Activated CD8-positive, alpha-beta memory T cell treated with anti-CD3 and anti-CD28 coated beads for 4 hours (primary cell): ENCODE results near the gene C5orf22.
A peak's percentile ranks its signal among the peaks of the same experiment; 100 is the strongest.
"Not testable (repeated sequence)": the region's sequence is repeated elsewhere in the genome, so short reads cannot be mapped to it uniquely, and the experiment has no call there.

Experiments
- DNase-seq, 2 donors: peaks; one replicate each; pipeline ENCODE4 v3.0.0-alpha.2; 2020; ENCODE audit warnings: low read depth in 2 of 2

The C5orf22 gene

DNA sequence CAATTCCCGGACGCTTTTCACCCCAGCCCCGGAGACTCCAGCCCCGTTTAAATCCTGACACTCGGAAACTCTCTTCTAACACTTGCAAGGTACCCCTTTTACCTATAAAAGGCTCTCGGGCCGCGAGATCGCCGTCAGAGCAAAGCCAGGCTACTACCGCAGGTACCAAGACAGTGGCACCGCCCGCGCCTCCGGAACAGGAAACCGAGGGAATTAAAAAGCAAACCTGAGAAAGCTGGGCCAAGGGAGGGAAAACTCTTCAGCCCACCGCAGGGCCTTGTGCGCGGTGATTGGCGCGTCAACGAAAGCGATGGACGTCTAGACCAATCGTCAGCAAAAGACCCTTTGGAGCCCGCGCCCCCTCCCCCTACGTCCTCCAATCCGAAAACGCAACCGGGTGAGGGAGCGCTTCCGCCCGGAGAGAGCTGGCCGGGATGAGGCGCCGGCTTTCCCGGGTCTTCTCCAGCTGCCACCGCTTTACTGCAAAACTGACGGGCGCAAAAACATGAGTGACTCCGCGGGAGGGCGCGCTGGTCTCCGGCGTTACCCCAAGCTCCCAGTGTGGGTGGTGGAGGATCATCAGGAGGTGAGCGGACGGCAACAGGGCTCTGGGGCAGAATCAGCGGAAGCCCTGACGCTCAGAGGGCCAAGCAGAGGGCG is at the start of gene C5orf22, which contains the start of gene DROSHA:
Gene C5orf22 (plus strand): TSS at position 414 of the 660 bp plus-strand sequence. CDS start 92 bp downstream, at position 506.
Gene DROSHA (minus strand): TSS at position 206 of the 660 bp plus-strand sequence. CDS start 3,034 bp downstream, outside the sequence.
- peak; percentile 84 to 85 for DNase-seq

DNA sequence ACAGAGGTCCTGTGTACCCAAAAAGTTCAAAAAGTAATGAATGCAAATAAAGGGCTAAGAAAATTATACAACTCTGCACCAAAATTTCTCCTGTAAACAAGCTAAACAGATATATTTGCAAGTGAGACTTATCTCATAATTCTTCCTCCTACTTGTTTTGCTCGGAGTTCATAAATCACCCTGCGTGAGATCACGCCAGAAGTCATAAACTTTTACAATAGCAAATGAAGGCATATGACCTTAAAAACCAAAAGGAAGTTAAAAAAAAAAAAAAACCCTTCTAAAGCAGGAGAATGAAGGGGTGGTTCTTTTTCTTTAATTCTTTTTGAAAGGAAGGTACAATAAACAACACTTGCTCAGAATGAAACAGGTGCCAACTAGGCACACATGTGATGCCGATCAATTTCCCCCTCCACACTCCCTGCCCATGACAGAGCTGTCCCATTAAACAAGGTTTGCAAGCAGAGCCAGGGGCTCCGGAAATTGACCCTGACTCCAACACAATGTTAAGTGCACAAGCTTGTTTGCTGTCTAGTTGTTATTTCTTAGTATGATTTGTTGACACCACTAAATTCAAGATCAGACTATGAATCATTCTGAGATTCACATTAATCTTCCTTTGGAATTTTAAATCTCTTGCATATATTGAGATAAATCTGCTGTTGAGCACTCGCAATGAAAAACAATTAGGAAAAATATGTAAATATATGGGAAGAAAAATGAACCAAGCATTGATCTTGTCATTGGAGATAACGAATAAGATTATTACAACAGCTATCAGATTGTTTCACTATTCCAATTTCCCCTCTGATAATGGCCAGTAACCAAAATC is 46.5 kb upstream of the C5orf22 start:
- DNase-seq, result no peak

DNA sequence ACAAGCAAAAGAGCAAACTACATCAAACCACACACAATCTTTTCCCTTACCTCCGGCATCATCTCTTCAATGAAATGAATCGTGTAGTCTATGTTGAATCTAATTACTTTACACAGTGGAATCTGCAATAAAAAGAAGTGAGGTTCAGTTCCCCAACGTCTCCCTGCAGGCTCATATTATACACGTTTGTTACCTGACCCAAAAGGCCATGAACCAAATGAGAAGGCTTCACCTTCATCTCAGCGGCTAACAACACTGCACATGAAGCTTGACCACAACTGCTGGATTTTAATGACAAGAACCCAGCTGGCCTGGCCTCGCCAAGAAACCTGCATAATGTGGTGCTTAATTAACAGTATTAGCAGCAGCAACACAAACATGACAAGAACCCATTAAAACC is 45.7 kb upstream of the C5orf22 start:
- no peak for DNase-seq

DNA sequence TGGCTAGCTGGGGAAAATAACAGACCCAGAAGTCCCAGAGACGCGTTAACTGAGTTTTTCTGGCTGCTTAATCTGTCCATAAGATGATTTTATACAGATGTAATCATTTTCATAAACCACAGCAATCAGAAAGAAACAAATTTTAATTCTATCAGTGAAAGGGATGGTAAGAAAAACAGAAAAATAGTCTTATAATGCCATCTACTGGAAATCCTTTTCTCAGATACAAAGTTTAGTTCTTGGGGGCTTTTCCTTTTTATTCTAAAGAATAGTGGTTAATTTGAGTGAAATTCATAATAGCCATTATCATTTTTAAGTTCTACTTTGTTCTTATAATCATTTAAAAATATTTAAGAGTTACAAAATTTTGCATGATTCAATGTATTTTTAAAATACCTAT is 44.6 kb upstream of the C5orf22 start:
- no peak for DNase-seq

DNA sequence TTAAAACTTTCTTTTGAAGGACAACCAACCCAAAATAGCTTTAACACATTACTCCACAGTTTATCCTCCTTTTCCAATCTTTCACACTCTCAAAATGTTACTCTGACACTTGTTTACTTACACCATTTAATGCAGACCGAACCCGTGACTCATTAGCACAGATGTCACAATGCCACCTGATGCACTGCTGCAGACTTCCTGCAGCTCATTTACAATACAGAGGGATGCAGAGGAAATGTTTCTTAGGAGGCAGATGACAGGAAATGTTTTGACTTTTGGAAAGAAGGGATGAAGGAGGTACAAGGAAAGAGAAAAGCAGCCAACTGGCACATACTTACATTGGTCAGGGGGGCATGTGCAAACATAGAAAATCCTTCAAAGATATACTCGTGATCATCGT is 39.2 kb upstream of the C5orf22 start:
- no peak for DNase-seq

DNA sequence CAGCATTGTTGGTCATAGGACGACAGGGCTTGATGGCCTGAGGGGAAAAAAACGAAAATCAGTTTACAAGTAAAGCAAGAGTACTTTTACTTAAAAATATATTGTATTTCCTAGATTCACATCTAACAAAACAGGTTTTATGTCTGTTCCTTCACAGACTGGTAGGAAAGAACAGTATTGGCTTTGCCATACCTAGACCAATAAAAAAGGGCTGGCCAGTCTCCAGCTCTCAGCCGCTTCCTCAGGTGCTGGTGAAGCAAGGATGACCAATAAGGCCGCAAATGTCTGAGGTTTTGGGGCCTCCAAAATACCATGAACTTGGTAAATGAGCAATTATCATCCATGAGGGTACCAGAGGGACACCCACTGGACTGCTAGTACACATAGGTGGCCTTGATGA is 36.8 kb upstream of the C5orf22 start:
- no peak for DNase-seq

DNA sequence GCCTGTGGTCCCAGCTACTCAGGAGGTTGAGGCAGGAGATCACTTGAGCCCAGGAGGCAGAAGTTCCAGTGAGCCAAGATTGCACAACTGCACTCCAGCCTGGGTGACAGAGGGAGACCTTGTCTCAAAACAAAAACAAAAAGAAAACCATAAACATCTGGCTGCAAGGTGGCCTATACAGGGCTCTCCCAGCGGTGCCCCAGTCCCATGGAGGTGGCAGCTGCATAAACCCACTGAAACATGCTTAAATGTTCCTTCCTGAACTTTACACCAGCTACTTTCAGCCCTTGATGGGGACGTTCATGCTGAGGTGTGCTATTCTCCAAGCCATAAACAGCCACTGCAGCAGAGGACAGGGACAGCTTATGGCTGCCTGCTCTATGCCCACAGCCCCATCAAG is 35.8 kb upstream of the C5orf22 start:
- DNase-seq, result no peak

DNA sequence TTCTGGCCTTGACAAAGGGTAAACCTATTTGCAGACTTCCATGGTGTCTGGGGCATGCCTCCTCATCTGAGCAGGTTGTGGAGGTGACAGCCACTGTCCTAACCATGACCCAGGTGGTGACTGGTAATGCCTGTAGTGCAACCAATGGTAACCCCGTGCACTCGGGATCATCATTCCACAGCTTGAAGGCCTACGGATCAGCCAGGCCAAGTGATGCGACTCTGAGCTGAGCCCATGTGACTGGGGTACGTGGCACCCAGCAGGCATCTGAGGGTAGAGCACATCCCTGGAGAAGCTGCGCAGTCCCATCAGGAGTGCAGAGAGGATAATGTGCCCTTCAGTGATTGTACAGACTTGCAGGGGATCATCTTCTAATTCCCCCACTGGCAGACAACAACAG is 35.2 kb upstream of the C5orf22 start:
- no peak for DNase-seq

DNA sequence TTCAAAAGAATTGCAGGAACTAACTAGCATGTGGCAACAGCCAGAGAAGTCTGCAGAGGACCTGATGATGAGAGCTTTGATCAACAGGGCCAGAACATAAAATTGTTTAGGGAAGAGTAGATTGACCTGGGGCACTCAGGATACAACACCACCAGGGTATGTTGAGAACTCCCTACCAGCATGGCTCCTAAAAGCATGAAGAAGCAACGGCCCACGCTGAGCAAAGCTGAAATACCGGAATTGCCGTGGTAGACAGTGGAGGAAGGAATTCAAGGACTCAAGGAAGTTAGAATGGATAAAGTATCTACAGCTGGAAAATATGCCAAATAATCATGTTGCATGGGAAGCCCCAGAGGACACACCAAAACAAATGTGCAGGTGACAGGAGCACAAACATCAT is 31.8 kb upstream of the C5orf22 start:
- no peak for DNase-seq

DNA sequence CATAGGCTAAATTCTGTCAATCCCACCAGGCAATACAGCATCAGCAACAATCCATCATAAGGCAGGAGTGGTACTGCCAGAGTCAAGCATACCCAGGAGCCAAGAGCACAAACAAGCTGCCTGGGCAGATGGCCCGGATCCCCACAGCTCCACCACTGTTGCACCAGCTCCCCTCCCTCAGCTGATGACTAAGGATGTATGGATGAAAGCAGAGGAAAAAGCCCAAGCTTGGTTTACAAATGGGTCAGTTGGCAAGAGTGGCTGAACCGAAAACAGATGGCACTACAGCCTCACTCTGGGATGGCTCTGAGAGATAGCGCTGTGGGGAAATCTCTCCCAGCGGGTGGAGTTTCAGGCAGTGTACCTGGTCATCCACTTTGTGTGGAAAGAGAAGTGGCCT is 29.6 kb upstream of the C5orf22 start:
- no peak for DNase-seq

DNA sequence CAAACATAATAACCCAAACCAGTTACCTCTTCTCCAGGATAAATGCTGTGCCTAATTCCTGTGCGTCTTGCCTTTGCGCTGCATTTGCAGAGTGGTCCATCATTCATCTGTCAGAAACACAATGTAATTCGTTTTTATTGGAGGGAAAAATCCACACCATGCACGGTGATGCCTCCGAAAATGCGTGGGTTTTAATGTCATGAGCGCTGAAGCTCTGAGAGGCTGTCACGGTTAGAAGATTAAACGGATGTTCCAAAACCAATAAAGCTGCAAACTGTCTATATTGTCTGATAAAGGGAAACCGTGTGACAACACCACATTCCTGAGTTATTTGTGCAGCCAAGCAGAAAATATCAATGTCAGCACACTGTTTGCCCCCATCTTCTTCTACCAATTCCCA is 27.6 kb upstream of the C5orf22 start:
- DNase-seq, result no peak

DNA sequence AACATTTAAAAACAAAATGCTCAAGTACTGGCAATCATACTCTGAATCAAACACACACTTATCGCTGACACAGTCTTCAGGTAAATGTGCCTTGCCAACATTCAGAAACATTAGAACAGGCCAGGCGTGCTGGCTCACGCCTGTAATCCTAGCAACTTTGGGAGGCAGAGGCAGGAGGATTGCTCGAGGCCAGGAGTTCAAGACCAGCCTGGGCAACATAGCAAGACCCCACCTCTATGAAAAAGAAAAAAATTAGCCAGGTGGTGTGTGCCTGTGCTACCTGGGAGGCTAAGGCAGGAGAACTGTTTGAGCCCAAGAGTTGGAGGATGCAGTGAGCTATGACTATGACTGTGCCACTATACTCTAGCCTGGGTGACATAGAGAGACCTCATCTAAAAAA is 20.8 kb upstream of the C5orf22 start:
- no peak for DNase-seq

DNA sequence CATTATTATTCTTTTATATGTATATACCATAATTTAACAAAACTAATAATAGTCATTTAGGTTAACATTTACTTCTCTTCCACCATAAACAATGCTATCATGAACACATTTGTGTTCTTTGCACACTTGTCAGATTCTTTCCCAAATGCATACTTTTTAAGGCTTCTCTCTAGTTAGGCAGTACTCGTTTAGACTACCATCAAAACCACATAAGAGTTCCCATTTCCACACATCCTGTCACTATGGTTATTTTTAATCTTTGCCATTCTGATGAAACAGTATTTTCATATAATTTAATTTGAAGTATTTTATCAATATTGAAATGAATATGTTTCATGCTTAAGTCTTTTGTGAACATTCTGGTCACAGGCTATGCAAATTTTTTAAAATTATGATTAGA is 15.3 kb upstream of the C5orf22 start:
- no peak for DNase-seq

DNA sequence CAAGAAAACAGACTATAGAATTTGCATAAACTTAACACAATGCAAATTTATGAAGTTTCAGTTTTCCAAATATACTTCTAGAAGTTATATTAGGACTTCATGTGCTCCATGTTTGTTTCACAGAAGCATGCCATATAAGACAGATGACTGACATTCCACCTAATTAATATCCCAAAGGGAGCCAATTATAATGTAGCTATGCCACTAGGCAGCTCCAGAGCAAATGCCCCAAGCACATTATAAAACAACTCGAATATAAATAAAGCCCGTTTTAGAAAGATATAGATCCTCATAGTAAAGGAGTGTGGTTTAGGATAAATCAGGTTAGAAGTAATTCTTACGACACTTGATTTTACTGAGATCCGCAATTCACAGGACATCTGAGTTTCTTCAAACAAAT is 9.1 kb upstream of the C5orf22 start:
- DNase-seq, result no peak

DNA sequence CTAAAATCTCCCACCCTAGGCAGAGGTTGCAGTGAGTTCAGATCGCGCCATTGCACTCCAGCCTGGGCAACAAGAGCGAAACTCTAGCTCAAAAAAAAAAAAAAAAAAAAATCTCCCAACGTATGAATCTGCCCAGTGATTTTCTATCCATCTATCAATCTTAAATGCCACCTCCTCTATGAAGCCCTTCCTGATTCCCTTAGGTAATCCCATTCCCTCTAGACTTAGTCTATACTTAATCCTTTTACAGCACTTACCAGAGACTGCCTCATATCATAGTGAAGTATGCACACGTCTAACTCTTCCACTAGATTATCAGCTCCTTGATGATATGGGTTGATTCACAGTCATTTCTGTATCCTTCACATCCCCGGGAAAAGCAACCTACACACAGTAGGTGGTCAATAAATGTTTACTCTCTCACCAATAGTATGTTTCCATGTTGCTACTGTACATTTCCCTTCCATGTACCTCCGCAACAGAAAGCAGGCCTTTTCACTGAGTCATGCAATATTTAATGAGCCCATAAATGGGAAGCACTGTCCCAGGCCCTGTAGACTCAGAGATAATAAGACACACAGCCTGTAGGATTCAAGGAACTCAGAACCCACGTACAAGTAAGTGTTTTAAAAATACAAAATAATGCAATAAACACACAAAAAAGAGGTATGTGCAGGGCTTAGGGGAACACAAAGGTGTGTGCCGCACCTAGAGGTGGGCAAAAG is 1.4 kb upstream of the C5orf22 start:
- no peak for DNase-seq

DNA sequence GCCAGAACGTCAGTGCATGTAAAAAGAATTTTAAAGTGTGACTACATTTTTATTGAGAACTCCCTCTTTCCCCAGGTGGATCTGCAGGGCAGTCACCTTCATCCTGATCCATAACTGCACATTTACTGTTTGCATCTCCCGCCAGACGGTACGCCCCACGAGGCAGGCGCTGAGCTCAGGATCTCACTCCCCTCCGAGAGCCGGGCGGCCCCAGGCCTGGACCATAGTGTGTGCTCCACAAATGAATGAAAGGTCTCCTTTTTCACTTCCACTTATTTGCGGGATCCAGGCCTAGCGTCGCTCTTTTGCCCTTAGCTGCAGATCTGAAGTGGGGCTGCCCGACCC is 586 bp upstream of the C5orf22 start:
- no peak for DNase-seq

DNA sequence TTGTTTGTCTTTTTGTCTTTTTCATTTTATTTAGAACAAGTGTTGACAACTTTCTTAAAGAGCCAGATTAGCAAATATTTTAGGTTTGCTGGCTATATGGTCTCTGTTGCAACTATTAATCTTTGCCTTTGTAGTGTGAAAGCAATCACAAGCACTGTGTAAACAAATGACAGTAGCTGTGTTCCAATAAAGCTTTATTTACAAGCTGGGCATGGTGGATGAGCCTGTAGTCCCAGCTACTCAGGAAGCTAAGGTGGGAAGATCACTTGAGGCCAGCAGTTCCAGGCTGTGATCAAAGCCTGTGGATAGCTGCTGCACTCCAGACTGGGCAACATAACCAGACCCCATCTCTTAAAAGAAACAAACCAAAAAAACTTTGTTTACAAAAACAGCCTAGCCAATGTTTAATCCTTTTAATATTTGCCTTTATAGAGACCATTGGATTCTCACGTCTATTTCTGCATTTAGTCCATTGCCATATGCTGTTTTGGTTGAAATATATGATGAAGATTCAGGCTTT is 2.5 kb downstream of the C5orf22 start:
- no peak for DNase-seq

DNA sequence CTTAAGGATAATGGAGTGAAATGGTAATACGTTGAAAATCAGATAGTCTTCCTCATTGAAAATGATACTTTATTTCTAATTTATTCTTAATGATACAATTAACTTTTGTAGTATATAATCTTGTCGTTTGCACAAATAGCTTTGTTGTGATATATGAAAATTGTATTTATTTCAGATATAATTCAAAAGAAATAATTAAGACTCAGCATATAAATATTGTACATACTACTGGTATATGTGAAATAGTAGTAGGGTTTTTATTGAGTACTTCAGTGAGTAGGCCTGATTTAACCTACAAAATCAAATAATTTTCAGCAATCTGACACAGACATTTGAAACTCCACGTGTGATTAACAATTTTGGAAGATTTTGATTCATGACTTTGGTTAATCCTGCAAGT is 4.8 kb downstream of the C5orf22 start:
- no peak for DNase-seq

DNA sequence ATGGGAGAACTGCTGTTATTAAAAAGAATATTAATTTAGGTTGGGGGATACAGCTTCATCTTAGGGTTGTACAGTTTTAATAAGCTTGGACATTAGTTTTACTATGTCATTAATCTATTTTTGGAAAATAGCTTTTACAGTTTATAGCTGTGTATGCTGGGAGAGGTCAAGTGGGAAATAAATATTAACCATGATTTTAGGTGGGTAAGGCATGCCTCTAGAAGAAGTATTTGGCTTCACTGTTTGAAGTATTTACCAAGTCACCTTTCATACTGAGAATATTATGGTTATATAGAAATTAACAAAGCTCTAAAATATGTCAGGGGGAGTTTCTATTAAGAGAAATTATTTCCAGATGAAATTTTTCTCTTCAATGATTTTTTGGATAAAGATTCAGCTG is 5.2 kb downstream of the C5orf22 start:
- no peak for DNase-seq

DNA sequence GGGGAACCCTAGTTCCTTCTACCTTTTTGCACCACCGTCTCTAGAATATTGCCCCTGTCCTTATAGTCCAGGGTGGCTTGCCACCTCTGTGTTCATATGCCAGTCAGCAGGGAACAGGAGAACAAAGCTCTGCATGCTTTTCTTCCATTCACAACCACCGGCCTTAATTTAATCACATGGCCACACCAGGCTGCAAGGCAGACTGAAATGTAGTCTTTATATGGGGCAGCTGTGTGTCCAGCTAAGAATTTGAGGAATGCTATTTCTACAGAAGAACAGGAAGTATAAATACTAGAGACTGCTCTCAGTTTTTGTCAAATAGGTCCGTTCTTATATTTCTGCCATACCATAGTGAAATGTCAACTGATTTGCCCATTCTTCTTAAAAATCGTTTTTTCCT is 5.8 kb downstream of the C5orf22 start:
- no peak for DNase-seq

DNA sequence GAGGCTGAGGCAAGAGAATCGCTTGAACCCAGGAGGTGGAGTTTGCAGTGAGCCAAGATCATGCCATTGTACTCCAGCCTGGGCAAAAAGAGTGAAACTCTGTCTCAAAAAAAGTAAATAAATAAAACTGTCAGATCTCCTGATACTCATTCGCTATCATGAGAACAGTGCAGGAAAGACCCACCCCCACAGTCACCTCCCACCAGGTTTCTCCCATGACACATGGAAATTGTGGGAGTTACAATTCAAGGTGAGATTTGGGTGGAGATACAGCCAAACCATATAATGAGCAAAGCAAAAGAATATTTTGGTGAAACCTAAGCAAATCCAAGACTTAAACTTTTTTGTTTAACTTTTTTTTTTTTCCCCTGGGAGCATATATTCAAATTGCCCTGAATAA is 17.0 kb downstream of the C5orf22 start:
- not testable (repeated sequence) for DNase-seq

DNA sequence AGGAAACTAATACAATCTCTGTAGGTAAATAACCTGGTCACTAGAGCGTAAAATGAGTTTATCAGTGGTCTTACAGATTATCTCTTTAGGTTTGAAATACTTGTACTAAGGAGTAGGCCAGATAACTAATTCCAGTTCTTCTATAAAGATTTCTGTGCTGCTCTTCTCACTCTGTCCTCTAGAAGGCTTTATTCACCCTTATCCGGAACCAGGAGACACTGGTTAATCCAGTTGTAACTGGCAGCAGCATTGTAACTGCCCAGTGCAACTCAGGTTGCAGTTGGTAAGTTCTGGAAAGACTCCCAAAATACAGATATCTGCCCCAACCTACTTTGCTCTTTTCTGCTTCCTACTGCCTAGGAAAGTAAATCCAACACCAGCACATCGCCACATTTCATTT is 19.8 kb downstream of the C5orf22 start:
- no peak for DNase-seq

DNA sequence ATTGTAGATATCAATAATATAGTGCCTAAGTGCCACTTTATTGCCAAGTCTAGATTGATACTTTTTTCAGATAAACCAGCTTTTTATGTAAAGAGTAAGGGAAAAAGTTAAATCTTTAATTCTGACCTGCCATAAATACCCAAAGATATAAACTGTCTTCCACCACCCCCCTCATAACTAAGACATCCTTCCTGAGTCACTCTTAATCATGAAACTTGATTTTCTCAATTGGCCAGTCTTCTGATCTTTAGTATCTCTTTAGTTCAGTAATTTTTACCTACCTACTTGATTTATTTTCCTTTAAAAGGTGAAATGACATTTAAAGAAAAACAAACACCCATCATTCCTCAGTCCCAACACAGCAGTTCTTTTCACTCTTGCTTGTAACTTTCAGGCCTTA is 21.8 kb downstream of the C5orf22 start:
- DNase-seq, result no peak
